ENCODE results near the gene MTOR.
A peak's percentile ranks its signal among the peaks of the same experiment; 100 is the strongest.

Gene MTOR

GRCh38 chr1:11238311-11238710 is 24.0 kb downstream of the MTOR start:
- TF ChIP-seq CTCF (conservative IDR thresholded peaks at IDR 0.05; ENCODE audit: low read length), result no peak

GRCh38 chr1:11237356-11237755 is 25.0 kb downstream of the MTOR start:
- no peak for DNase-seq (ENCODE audit: low read depth)
- TF ChIP-seq CTCF (conservative IDR thresholded peaks at IDR 0.05; ENCODE audit: low read length), result no peak
- no peak overlapping the region for H3K4me3 ChIP-seq (ENCODE audit: low read length)

More at GRCh38 chr1:11238311-11238710, 24.0 kb downstream of the MTOR start:
- H3K4me3 ChIP-seq (ENCODE audit: low read length), result no peak overlapping the region
- no peak for DNase-seq (ENCODE audit: low read depth)

GRCh38 chr1:11233208-11233607 is 29.1 kb downstream of the MTOR start:
- DNase-seq (ENCODE audit: low read depth), result no peak
- no peak for TF ChIP-seq CTCF (conservative IDR thresholded peaks at IDR 0.05; ENCODE audit: low read length)
- H3K4me3 ChIP-seq (ENCODE audit: low read length), result no peak overlapping the region

- TF ChIP-seq CTCF (conservative IDR thresholded peaks at IDR 0.05; ENCODE audit: low read length), result no peak
- no peak for DNase-seq (ENCODE audit: low read depth)
- H3K4me3 ChIP-seq (ENCODE audit: low read length), result no peak overlapping the region
Measured at GRCh38 chr1:11229203-11229602, 33.1 kb downstream of the MTOR start.

- no peak overlapping the region for H3K4me3 ChIP-seq (ENCODE audit: low read length)
- peak; percentile 11 for DNase-seq (ENCODE audit: low read depth)
- TF ChIP-seq CTCF (conservative IDR thresholded peaks at IDR 0.05; ENCODE audit: low read length), result no peak
Measured at GRCh38 chr1:11227106-11228077, 35.0 kb downstream of the MTOR start.

- no peak for TF ChIP-seq CTCF (conservative IDR thresholded peaks at IDR 0.05; ENCODE audit: low read length)
- DNase-seq (ENCODE audit: low read depth), result no peak
Measured at GRCh38 chr1:11216074-11216473, 46.3 kb downstream of the MTOR start.

More at GRCh38 chr1:11216074-11216473, 46.3 kb downstream of the MTOR start:
- no peak overlapping the region for H3K4me3 ChIP-seq (ENCODE audit: low read length)
